Measurements from ENCODE around the gene ACO1.

GRCh38 chr9:32434892-32435291 lies 50.4 kb downstream of the ACO1 start:
- TF ChIP-seq ZNF404 (tag by site-specific recombination; IDR thresholded peaks at IDR 0.05): no peak
- no peak for TF ChIP-seq ZNF510 (tag by site-specific recombination; IDR thresholded peaks at IDR 0.05; ENCODE audit: insufficient replicate concordance)
- TF ChIP-seq ZNF701 (tag by site-specific recombination; IDR thresholded peaks at IDR 0.05): no peak
- TF ChIP-seq IKZF3 (tag by site-specific recombination; IDR thresholded peaks at IDR 0.05): no peak
- no peak for TF ChIP-seq SCRT1 (tag by site-specific recombination; IDR thresholded peaks at IDR 0.05; ENCODE audit: borderline replicate concordance)
- no peak for TF ChIP-seq CTCF (tag by site-specific recombination; IDR thresholded peaks at IDR 0.05)
- no peak for TF ChIP-seq ZNF530 (tag by site-specific recombination; IDR thresholded peaks at IDR 0.05; ENCODE audit: low read depth)
- TF ChIP-seq ZBTB7A (tag by site-specific recombination; IDR thresholded peaks at IDR 0.05; ENCODE audit: low read depth): no peak
- no peak for TF ChIP-seq PBX3 (CRISPR knock-in tag; IDR thresholded peaks at IDR 0.05)
- TF ChIP-seq ZNF621 (tag by site-specific recombination; IDR thresholded peaks at IDR 0.05): no peak
- TF ChIP-seq ZNF239 (tag by site-specific recombination; IDR thresholded peaks at IDR 0.05): no peak
- no peak for TF ChIP-seq ZNF24 (tag by site-specific recombination; IDR thresholded peaks at IDR 0.05)
- TF ChIP-seq ZBTB21 (tag by site-specific recombination; IDR thresholded peaks at IDR 0.05): no peak
